ENCODE data around the gene NUP205.

The NUP205 gene

GRCh38 chr7:135538376-135538775 lies 19.3 kb upstream of the NUP205 start:
- Histone ChIP-seq H3K9me3 (replicated peaks; ENCODE audit: insufficient read depth, low read length) (no peaks in the 10 kb centered on the region), H3F3A (ENCODE audit: insufficient read depth, low read length) (no peaks in the 10 kb centered on the region), H3K9ac (ENCODE audit: low read length) (no peak overlapping the region), H3K36me3 (replicated peaks; ENCODE audit: insufficient read depth, low read length) (no peaks in the 10 kb centered on the region), H3K4me3 (ENCODE audit: low read length) (no peak overlapping the region), H3K27ac (ENCODE audit: low read length) (no peak overlapping the region), H4K20me1 (ENCODE audit: insufficient read depth, low read length) (no peaks in the 10 kb centered on the region), H3K27me3 (replicated peaks; ENCODE audit: insufficient read depth, low read length) (no peaks in the 10 kb centered on the region), H3K9me2 (replicated peaks; ENCODE audit: insufficient read depth, low read length) (no peaks in the 10 kb centered on the region), H2AFZ (ENCODE audit: low read length) (no peak overlapping the region), H3K4me1 (ENCODE audit: low read length) (no peaks in the 10 kb centered on the region), H3K79me2 (ENCODE audit: low read length) (no peaks in the 10 kb centered on the region), H3K4me2 (ENCODE audit: low read depth, low read length) (no peak overlapping the region)
- no peak for DNase-seq
- no peak for TF ChIP-seq EZH2phosphoT487 (IDR thresholded peaks at IDR 0.05; ENCODE audit: low read length)
- no peak for TF ChIP-seq EZH2 (optimal IDR thresholded peaks at IDR 0.05; ENCODE audit: low read depth, low read length)
- TF ChIP-seq CTCF (IDR thresholded peaks at IDR 0.05; ENCODE audit: low read length): no peak

- Histone ChIP-seq H3K4me3 (ENCODE audit: low read length) (no peak overlapping the region), H4K20me1 (ENCODE audit: insufficient read depth, low read length) (no peaks in the 10 kb centered on the region), H3K79me2 (ENCODE audit: low read length) (no peaks in the 10 kb centered on the region), H3K9me3 (replicated peaks; ENCODE audit: insufficient read depth, low read length) (no peaks in the 10 kb centered on the region), H3K27ac (ENCODE audit: low read length) (no peak overlapping the region), H3K27me3 (replicated peaks; ENCODE audit: insufficient read depth, low read length) (no peaks in the 10 kb centered on the region), H3K4me1 (ENCODE audit: low read length) (no peaks in the 10 kb centered on the region), H3K9ac (ENCODE audit: low read length) (no peak overlapping the region), H3K36me3 (replicated peaks; ENCODE audit: insufficient read depth, low read length) (no peaks in the 10 kb centered on the region), H3K9me2 (replicated peaks; ENCODE audit: insufficient read depth, low read length) (no peaks in the 10 kb centered on the region), H3F3A (ENCODE audit: insufficient read depth, low read length) (no peaks in the 10 kb centered on the region), H3K4me2 (ENCODE audit: low read depth, low read length) (no peak overlapping the region), H2AFZ (ENCODE audit: low read length) (no peak overlapping the region)
- DNase-seq: no peak
- no peak for TF ChIP-seq CTCF (IDR thresholded peaks at IDR 0.05; ENCODE audit: low read length)
- no peak for TF ChIP-seq EZH2 (optimal IDR thresholded peaks at IDR 0.05; ENCODE audit: low read depth, low read length)
- TF ChIP-seq EZH2phosphoT487 (IDR thresholded peaks at IDR 0.05; ENCODE audit: low read length): no peak
Observed at GRCh38 chr7:135539629-135540028, 18.1 kb upstream of the NUP205 start.

- Histone ChIP-seq H3K4me2 (ENCODE audit: low read depth, low read length) (no peak overlapping the region), H3K27ac (ENCODE audit: low read length) (no peak overlapping the region), H3K9me3 (replicated peaks; ENCODE audit: insufficient read depth, low read length) (no peaks in the 10 kb centered on the region), H3F3A (ENCODE audit: insufficient read depth, low read length) (no peaks in the 10 kb centered on the region), H3K9ac (ENCODE audit: low read length) (no peak overlapping the region), H3K79me2 (ENCODE audit: low read length) (no peaks in the 10 kb centered on the region), H3K36me3 (replicated peaks; ENCODE audit: insufficient read depth, low read length) (no peaks in the 10 kb centered on the region), H3K4me3 (ENCODE audit: low read length) (no peak overlapping the region), H3K9me2 (replicated peaks; ENCODE audit: insufficient read depth, low read length) (no peaks in the 10 kb centered on the region), H4K20me1 (ENCODE audit: insufficient read depth, low read length) (no peaks in the 10 kb centered on the region), H3K27me3 (replicated peaks; ENCODE audit: insufficient read depth, low read length) (no peaks in the 10 kb centered on the region), H3K4me1 (ENCODE audit: low read length) (no peaks in the 10 kb centered on the region), H2AFZ (ENCODE audit: low read length) (no peak overlapping the region)
- DNase-seq: no peak
- TF ChIP-seq EZH2phosphoT487 (IDR thresholded peaks at IDR 0.05; ENCODE audit: low read length): no peak
- TF ChIP-seq CTCF (IDR thresholded peaks at IDR 0.05; ENCODE audit: low read length): no peak
- TF ChIP-seq EZH2 (optimal IDR thresholded peaks at IDR 0.05; ENCODE audit: low read depth, low read length): no peak
Observed at GRCh38 chr7:135541029-135541428, 16.7 kb upstream of the NUP205 start.
